Transverse colon (tissue), 4 donors: ENCODE results near the gene DNAH1. TPM values are rescaled to one million over a fixed set of nuclear protein-coding genes. Genes with fewer than 3 reads are reported as not detected.

ENCODE experiments used
- DNase-seq: peaks from one replicate; pipeline ENCODE4 v3.0.0-alpha.2; 2019
- H3K27ac ChIP-seq, 4 donors: fragments of 200-600 bp; sonication (generic); 2 replicates each; pipeline ENCODE4 v1.5.1; 2016 to 2018; ENCODE audit warnings: inconsistent platforms in 4 of 4
- H3K27me3 ChIP-seq: fragments of 200-600 bp; sonication (generic); 2 replicates; pipeline ENCODE4 v1.5.1; 2017; ENCODE audit warnings: inconsistent platforms
- H3K36me3 ChIP-seq, 4 donors: fragments of 200-600 bp; sonication (generic); 2 replicates each; pipeline ENCODE4 v1.5.1; 2017 to 2019; ENCODE audit warnings: inconsistent platforms in 4 of 4
- H3K4me1 ChIP-seq, 4 donors: fragments of 200-600 bp; sonication (generic); 2 replicates each; pipeline ENCODE4 v1.5.1; 2017 to 2020; ENCODE audit warnings: inconsistent platforms in 4 of 4
- H3K4me3 ChIP-seq, 4 donors: fragments of 200-600 bp; sonication (generic); 1 replicate in 1 of 4; 2 replicates in 3 of 4; pipeline versions ENCODE4 v1.5.1 to v1.6.1; 2017 to 2019; ENCODE audit warnings: inconsistent platforms in 4 of 4
- H3K9me3 ChIP-seq, 2 donors: fragments of 200-600 bp; sonication (generic); 2 replicates each; pipeline ENCODE4 v1.5.1; 2017 to 2019; ENCODE audit warnings: inconsistent platforms in 2 of 2
- CTCF ChIP-seq, 5 experiments: fragments of 200-600 bp in 3 of 5; fragments of 450-650 bp in 2 of 5; sonication (generic) in 3 of 5; IDR thresholded peaks; 1 replicate in 2 of 5; 2 replicates in 3 of 5; pipeline ENCODE4 v1.5.1; 2016 to 2017; ENCODE audit warnings: antibody characterized with exemption in 5 of 5, inconsistent platforms in 3 of 5, mild to moderate bottlenecking in 2 of 5, moderate library complexity in 1 of 5
- EP300 ChIP-seq: sonication (generic); formaldehyde crosslinking; IDR thresholded peaks from one replicate; pipeline ENCODE4 v1.6.1; 2017; ENCODE audit warnings: antibody characterized with exemption, low read depth
- POLR2A ChIP-seq: fragments of 450-650 bp; IDR thresholded peaks from one replicate; pipeline ENCODE4 v1.6.1; 2016; ENCODE audit warnings: antibody characterized with exemption, mild to moderate bottlenecking, moderate library complexity
- POLR2AphosphoS5 ChIP-seq, 3 donors: sonication (generic); formaldehyde crosslinking; IDR thresholded peaks; one replicate each; pipeline ENCODE4 v1.6.1; 2016; ENCODE audit warnings: antibody characterized with exemption in 3 of 3
- WGBS, 2 donors: methylation state at CpG; one replicate each; pipeline ENCODE4 v1.1.5; 2018; ENCODE audit warnings: low coverage in 1 of 2; 5-methylcytosine and 5-hydroxymethylcytosine counted together
- in situ Hi-C, 4 donors: fragments of 200-750 bp; cut with MboI; loops; one replicate each; pipeline versions ENCODE4 v1.15.0 to v1.15.1; 2017; ENCODE audit warnings: low sequenced_read_pairs in 3 of 4, low pct_ligation_motif_present in 1 of 4, low pct_unique_long_range_greater_than_20kb in 1 of 4
- intact Hi-C: fragments of 100-400 bp; cut with DNase I; formaldehyde crosslinking; loops from one replicate; pipeline ENCODE4 v1.15.1; 2023; ENCODE audit warnings: low total_unique reads
- total RNA-seq, 4 donors: library from RNA; depleted of rRNA; stranded (reverse); fragments of >200 nt; gene quantifications; one replicate each; pipeline ENCODE4 v1.1.0, GENCODE V29; 2016

The DNAH1 gene
- total RNA-seq, 4 donors from 2014 or later, result 17.6 to 102 (median 26.3) TPM

GRCh38 chr3:52293491-52294319 is 22.4 kb upstream of the DNAH1 start:
- no peak overlapping the region for H3K27ac ChIP-seq
- DNase-seq, result no peak
- peaks cover 0 to 5% (median 0%) of the 10 kb centered on the region in 4 donors for H3K36me3 ChIP-seq
- H3K4me3 ChIP-seq, result no peak overlapping the region
- WGBS, 2 donors, result 92% methylated on average over 16 of the region's 17 CpGs; no CpG with 5 or more reads in 1 of the 2 donors
- intact Hi-C loops, result loop anchor here (10.0 kb wide), 1 partner anchor 51 kb away; no protein-coding TSS in a partner anchor
- peaks cover 6 to 18% (median 14%) of the 10 kb centered on the region in 4 donors for H3K4me1 ChIP-seq
- in situ Hi-C loops, result no loop called here
- H3K9me3 ChIP-seq, result no peaks in the 10 kb centered on the region
- no peaks in the 10 kb centered on the region for H3K27me3 ChIP-seq
- TF ChIP-seq POLR2AphosphoS5 (IDR thresholded peaks at IDR 0.05) (no peak), POLR2A (no peak), EP300 (no peak), CTCF (IDR thresholded peaks at IDR 0.05) (no peak)

- H3K27me3 ChIP-seq, result no peaks in the 10 kb centered on the region
- H3K36me3 ChIP-seq, result peaks cover 0 to 5% (median 0%) of the 10 kb centered on the region in 4 donors
- intact Hi-C loops, result loop anchor here (10.0 kb wide), 1 partner anchor 50 kb away; no protein-coding TSS in a partner anchor
- in situ Hi-C loops, result no loop called here
- no peak overlapping the region for H3K27ac ChIP-seq
- WGBS, 2 donors, result 75% methylated on average over 10 of the region's 11 CpGs; no CpG with 5 or more reads in 1 of the 2 donors
- no peak for TF ChIP-seq POLR2AphosphoS5 (IDR thresholded peaks at IDR 0.05)
- TF ChIP-seq POLR2A, result no peak
- TF ChIP-seq CTCF (IDR thresholded peaks at IDR 0.05), result no peak
- TF ChIP-seq EP300, result no peak
- H3K9me3 ChIP-seq, result no peaks in the 10 kb centered on the region
- H3K4me1 ChIP-seq, result peaks cover 5 to 10% (median 6%) of the 10 kb centered on the region in 4 donors
- no peak for DNase-seq
- H3K4me3 ChIP-seq, result no peak overlapping the region
These were observed 21.6 kb upstream of the DNAH1 start for GRCh38 chr3:52294320-52295150.

GRCh38 chr3:52295671-52296208 is 20.4 kb upstream of the DNAH1 start:
- Histone ChIP-seq H3K4me1 (peaks cover 0 to 10% (median 4%) of the 10 kb centered on the region in 4 donors), H3K9me3 (no peaks in the 10 kb centered on the region), H3K27me3 (no peaks in the 10 kb centered on the region), H3K4me3 (no peak overlapping the region), H3K36me3 (peaks cover 0 to 5% (median 0%) of the 10 kb centered on the region in 4 donors), H3K27ac (no peak overlapping the region)
- no peak for TF ChIP-seq POLR2AphosphoS5 (IDR thresholded peaks at IDR 0.05)
- no peak for TF ChIP-seq POLR2A
- no peak for TF ChIP-seq EP300
- no peak for TF ChIP-seq CTCF (IDR thresholded peaks at IDR 0.05)
- no peak for DNase-seq
- intact Hi-C loops, result loop anchor here (10.0 kb wide), 1 partner anchor 49 kb away; no protein-coding TSS in a partner anchor
- WGBS, 2 donors, result 87 to 100% methylated on average over 3 to 5 of the region's 5 CpGs
- in situ Hi-C loops, result no loop called here
